ENCODE results near the gene MMP14. TPM values are rescaled to one million over a fixed set of nuclear protein-coding genes. Genes with fewer than 3 reads are reported as not detected.

MMP14 gene
- total RNA-seq, 1 experiment from 2014 or later = 17.8 TPM

DNA sequence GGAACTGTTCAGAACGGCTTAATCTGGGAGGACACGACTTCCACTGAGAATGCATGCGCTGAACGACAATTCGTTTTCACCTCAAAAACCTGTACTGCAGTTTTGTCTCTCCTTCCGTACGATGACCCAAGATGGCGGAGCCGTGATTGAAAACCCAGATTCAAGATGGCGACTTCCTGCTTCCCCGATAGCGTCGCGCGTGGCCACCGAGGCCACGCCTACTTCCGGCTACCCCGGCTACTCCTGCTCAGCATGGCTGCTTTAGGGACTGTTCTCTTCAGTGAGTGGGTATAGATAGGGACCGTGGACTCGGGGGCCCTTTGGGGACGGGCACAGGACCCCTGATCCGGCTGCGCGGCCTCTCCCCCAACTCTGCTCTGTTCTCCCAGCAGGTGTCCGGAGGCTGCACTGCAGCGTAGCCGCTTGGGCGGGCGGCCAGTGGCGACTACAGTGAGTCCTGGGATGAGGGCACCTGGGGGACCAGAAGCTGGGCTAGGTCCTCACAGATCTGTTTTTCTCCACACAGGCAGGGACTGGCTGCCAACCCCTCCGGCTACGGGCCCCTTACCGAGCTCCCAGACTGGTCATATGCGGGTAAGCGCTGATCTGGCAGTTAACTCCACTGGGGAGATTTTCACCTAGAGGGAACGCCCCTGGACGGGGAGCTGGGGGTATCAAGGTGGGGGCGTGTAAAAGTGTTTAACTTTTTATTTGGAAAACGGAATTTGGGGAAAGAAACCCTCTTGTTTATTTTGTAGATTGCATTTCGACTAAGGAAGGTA, 6.5 kb upstream of the MMP14 start, which contains the start of gene MRPL52 (continued):
- TF ChIP-seq REST (IDR thresholded peaks at IDR 0.05; ENCODE audit: low read depth) = no peak

DNA sequence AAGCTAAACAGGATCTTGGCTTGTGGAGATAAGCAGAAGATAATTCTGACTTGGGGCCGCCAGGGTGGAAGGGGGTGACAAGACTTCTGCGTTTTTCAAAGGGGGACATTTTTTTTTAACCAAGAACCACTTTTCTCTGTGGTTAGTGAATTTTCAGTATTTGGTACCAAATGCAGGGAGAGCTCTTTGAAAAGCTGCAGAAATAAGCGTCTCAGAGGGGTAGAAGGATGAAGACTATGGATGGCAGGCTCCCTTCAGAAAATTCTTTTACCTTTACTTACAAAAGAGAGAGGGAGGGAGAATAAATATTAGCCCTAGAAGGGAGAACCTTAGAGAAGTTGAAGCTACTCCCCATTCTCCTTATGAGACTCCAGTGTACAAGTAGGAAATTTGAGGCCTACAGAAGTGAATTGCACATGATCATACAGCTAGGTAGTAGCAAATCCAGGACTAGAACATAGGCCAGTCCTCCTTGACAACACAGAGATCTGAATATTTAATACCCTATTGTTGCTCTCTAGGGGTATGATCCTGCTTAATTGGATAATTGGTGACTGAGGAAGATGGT, 5.9 kb upstream of the MMP14 start:
- peak overlapping the region; percentile 93 for H3K9ac ChIP-seq (ENCODE audit: low read length)
- no peaks in the 10 kb centered on the region for H4K20me1 ChIP-seq (ENCODE audit: insufficient read depth)
- RAD21 ChIA-PET (ENCODE audit: low non-redundant PET in 1 of 2, low total read pairs in 2 of 2, uncharacterized antibody in 2 of 2, unreplicated experiment in 2 of 2) = no interaction called here
- peak overlapping the region; percentile 92 to 95 for H3K4me3 ChIP-seq (replicated peaks in 1 of 2; ENCODE audit: low read depth in 1 of 2, low read length in 2 of 2)
- no peak overlapping the region for H2AFZ ChIP-seq (ENCODE audit: low read depth, low read length, poor library complexity, severe bottlenecking)
- ATAC-seq (no peak), DNase-seq (ENCODE audit: low read depth, low spot score) (no peak)
- H3K79me2 ChIP-seq (ENCODE audit: insufficient read depth, low read length) = peaks cover 17% of the 10 kb centered on the region
- intact Hi-C loops (cut with micrococcal nuclease) = no loop called here
- TF ChIP-seq REST (IDR thresholded peaks at IDR 0.05; ENCODE audit: low read depth) = no peak
- POLR2A ChIA-PET = no interaction called here
- H3K27ac ChIP-seq (ENCODE audit: low read depth, low read length) = peak overlapping the region; percentile 59; the same call in 1 of the 2 replicates
- H3K27me3 ChIP-seq (ENCODE audit: insufficient read depth, low read length) = no peaks in the 10 kb centered on the region
- H3K9me3 ChIP-seq (ENCODE audit: control insufficient read depth in 1 of 2, insufficient read depth in 1 of 2, low read depth in 1 of 2, low read length in 2 of 2) = no peaks in the 10 kb centered on the region
- peaks cover 16 to 19% of the 10 kb centered on the region in 2 experiments for H3K36me3 ChIP-seq (ENCODE audit: control insufficient read depth in 1 of 2, insufficient read depth in 2 of 2, low read length in 2 of 2)
- TSS peak; percentile 75 for BruUV-seq (replicated peaks)
- CTCF ChIA-PET = interaction anchor here (1.5 kb wide), 1 partner anchor 22 kb away, joined by 3 read pairs; no protein-coding TSS in a partner anchor
- H3K9me2 ChIP-seq (ENCODE audit: insufficient read depth) = no peaks in the 10 kb centered on the region
- H3K4me1 ChIP-seq (ENCODE audit: control insufficient read depth in 1 of 2, insufficient read depth in 2 of 2, low read length in 2 of 2) = peaks cover 6 to 10% of the 10 kb centered on the region in 2 experiments
- peak overlapping the region; percentile 80 for H3K4me2 ChIP-seq (ENCODE audit: low read length)
